HG03025 (cell line): ENCODE data around the gene PLAU.
A peak's percentile ranks its signal among the peaks of the same experiment; 100 is the strongest.

Experiments used
- ATAC-seq: cut with Tn5 transposase; IDR thresholded peaks from one replicate; pipeline ENCODE4 v1.9.1; 2021; ENCODE audit warnings: mild to moderate bottlenecking, moderate library complexity; ENCODE audit not compliant: unreplicated experiment, low FRiP score

Gene PLAU

DNA sequence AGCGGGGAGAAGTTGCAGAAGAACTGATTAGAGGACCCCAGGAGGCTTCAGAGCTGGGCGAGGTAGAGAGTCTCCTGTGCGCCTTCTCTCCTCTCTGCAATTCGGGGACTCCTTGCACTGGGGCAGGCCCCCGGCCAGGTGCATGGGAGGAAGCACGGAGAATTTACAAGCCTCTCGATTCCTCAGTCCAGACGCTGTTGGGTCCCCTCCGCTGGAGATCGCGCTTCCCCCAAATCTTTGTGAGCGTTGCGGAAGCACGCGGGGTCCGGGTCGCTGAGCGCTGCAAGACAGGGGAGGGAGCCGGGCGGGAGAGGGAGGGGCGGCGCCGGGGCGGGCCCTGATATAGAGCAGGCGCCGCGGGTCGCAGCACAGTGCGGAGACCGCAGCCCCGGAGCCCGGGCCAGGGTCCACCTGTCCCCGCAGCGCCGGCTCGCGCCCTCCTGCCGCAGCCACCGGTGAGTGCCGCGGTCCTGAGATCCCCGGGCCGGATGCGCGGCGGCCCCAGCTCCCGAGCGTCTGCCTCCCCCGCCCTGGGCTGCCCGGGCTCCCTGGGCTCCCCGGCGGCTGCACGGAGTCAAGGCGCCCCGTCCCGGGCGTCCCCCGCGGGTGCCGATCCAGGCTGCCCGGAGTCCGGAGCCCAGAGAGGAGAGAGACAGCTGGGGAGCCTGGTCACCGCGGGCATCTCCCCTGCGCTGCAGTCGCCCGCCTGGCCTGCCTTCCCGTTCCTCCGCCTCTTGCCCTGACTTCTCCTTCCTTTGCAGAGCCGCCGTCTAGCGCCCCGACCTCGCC, at the start of gene PLAU:
TSS of gene PLAU (plus strand) at position 369 of the 789 bp plus-strand sequence. CDS start 424 bp downstream, outside the sequence.
- no peak for ATAC-seq

DNA sequence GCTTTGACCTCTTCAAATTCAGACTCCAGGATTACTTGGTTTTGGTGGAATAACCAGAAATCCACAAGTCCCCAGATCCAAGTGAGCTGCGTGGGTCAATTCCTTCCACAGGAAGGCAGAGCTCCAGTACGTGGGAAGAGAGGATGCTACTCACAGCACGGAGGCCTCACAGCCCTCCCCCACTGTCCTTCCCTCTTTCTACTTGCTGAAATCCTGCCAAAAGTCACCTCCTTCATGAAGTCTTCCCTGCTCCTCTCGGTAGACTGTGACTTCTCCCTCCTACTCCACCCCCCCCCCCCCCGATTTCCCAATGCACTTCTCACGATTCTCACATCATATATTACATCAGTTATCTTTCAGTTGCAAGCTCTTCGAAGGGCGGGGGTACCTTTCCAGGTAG, 48.9 kb upstream of the PLAU start:
- ATAC-seq: no peak

DNA sequence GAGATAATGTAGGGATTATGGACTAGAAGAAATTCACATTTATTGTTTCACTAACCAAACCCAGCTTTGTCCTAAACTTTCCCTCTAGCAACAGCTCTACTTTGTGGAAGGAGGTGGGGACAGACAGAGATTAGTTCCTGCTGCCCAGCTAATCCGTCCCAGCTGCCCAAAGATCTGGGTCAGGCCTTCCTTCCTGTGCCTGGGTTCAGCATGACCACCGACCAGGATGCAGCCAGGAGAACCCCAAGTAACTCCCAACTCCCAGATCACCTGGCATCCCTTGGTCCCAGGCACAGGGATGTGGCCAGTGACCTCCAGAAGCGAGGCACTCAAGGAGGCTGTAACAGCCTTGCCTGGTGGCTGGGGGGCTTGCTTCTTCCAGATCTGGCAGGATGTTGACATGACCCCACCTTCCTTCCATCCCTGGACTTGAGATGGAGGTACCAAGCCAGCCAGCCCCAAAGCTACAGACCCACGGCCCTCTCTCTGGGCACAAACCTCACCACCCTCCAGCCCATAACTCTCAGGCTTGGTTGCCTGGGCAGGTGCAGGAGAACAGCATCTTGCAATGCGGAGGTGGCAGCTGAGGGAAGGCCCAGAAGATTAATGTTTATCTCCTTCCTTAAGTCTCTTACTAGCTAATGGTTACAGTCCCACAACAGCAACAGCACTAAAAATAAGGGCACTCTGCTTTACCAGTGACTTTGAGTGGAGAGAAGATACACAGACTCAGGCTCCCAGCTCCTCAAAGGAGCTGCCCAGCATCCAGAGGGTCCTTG, 47.7 kb upstream of the PLAU start:
- no peak for ATAC-seq

DNA sequence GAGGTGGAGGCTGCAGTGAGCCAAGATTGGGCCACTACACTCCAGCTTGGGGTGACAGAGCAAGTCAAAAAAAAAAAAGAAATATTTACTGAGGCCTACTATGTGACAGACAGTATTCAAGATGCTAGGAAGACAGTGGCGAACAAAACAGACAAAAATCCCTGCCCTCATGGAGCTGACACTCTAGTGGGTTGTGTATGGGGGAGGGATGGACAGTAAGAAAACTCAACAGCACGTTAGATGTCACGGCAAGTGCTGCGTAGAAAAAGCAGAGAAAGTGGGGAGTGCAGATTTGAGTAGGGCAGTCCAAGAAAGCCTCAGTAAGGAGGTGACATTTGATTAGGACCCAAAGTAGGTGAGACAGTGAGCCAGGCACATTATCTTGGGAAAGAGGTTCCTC, 46.7 kb upstream of the PLAU start:
- ATAC-seq: no peak

DNA sequence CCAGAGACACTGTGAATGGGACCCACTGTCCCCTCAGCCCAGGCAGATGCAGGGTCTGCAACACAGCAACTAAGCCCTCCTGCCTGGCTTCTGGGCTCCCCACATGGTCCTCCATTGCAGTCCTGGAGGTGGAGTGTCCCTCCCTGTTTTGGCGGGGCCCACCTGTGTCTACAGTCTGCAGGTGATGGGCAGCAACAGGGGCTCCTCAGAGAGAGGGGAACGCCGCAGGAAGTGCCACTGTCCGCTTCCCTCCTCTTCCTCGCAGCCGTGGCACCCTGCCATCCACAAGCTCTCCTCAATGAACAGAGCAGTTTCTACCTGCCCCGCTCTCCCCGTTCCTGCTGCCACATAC, 45.8 kb upstream of the PLAU start:
- ATAC-seq: no peak

DNA sequence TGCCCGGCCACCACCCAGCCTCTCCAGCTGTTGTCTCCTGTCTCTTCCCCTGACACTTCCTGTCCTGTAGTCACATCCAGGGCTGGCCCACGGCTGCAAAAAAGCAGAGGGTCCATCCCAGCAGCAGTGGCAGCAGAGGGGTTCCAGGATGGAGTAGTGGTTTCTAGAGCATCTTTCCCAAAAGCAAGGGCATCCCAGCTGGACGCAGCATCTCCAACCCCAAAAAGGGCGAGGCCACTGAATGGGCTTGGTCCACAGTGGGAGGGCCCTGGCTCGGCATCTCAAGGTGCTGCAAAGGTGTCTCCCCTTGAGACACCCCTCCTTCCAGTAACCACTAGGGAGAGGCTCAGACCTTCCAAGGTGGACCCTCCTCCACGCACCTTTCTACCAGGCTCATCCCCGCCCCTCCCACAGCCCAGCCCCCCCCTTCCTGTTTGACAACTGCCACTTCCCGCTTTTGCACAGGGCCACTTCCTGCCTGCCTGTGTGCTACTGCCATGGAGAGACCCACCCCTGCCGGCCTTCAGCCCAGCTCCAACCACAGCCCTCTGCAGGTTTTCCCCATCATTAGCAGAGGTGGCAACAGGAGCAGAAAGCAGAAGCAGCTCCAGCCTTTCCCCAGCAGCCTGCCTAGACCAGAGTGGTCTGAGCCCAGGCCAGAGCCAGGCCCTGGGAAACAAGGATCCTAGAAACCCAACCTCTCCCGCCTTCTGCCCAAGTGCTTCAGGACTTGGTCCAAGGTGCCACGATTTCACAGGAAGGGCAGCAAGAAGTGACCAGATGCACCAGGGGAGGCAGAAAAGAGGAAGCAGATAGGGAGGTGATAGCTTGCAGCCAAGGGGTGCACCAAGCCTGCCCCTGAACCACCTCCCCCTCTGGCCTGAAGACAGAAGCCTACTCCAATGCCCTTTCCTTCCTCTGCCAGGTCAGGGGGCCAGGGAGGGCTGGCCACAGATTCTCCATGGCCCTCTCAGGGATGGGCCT, 45.2 kb upstream of the PLAU start:
- ATAC-seq: no peak

DNA sequence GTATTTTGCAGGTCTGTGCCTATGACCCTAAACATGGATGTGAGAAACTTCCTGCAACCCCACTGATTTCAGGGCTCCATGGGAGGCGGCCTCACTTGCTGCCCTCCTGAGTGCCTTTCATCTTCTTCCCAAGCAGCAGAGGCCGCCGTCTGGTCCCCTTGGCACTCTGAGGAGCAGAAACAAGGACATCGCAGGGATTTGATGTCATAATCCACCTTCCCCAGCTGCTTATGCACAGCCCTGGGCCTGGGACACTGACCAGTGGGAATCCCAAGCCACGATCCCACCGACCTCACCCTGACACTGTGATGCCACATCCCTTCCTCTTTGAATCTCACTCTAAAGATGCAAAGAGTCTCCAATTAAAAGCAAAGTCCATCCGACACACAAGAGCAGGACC, 44.3 kb upstream of the PLAU start:
- no peak for ATAC-seq

DNA sequence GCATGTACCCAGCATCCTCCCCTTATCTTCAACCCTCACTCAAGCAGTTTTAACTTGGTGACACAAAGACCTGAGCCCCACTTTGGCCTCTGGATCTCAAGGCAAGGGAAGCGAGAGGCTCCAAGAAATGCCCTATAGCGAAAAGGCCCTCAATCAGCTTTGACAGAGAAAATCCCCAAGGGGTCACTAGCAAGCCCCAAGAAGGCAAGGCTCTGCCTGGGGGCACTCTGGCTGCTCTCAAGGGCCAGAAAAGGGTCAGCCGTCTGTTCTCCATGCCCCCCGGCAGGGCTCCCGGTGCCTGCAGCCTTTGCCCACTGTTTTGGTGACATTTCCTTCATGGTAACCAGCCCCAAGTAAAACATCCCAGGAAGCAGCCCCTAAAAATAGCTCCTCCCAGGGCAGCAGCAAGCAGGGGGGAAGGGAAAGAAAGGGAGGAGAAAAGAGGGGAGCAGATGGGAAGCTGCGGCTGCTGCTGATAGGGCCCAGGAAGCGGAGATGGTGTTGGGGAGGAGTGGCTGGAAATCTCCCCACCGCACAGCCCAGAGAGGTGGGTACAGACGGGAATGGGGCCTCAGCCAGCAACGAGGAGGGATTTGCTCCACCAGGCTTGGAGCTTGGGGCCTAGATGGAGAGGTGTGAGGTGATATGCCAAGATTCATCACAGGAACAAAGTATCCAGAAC, 43.7 kb upstream of the PLAU start:
- ATAC-seq: no peak

DNA sequence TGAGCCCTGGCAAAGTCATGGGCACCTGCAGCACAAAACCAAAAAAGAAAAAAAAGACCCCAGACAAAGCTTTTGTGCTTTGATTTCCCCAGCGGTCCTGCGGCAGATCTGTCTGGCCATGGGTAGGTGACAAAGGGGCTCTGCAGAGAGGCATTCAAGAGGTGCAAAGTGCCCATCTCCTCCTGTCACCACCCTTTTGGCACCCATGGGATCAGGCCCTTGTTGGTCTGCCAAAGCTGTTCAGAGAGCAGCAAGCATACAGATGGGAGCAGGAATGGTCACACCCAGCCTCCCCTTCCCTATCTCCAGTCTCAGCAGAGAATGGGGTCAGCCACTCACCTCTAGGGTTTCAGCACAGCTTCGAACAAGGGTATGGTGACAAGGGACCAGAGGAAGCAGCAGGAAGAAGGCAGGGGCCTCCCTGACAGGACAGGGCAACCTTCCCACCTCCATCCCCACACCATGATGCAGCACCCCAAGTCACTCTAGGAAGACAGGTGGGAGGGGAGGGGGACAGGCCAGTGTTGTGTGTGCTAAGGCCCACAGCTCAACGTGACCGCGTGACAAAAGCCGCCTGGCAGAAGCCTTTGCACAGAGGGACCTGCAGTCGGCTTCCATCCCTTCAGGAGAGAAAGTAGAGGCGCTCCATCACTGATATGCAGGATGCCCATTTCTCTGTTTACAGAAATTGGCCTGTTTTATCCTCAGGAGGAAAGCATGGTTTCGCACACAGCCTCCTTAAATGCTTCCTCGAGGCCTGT, 42.9 kb upstream of the PLAU start:
- no peak for ATAC-seq

DNA sequence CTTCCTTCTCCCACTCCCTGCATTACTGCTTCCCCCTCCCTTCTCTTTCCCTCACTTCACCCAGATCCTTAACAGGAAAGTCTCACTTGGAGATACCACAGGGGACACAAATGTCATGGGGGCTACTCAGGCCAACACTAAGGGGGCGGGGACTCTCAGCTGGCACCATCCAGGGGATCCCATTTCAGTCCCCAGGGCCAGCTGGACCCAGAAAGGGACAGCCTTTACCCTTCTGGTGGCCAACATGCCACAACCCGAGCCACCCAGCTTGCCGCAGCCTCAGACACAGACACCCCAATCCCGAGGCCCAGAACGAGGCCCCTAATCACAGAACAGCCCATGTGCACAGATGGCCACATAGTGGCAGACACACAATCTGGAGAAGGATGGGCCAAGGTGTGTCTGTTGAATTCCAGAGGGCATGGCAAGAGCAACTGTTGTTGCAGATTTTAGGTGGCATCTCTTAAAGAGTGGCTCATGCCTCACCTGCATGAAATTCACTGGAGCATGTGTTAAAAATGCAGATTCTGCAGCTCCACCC, 42.2 kb upstream of the PLAU start:
- no peak for ATAC-seq

DNA sequence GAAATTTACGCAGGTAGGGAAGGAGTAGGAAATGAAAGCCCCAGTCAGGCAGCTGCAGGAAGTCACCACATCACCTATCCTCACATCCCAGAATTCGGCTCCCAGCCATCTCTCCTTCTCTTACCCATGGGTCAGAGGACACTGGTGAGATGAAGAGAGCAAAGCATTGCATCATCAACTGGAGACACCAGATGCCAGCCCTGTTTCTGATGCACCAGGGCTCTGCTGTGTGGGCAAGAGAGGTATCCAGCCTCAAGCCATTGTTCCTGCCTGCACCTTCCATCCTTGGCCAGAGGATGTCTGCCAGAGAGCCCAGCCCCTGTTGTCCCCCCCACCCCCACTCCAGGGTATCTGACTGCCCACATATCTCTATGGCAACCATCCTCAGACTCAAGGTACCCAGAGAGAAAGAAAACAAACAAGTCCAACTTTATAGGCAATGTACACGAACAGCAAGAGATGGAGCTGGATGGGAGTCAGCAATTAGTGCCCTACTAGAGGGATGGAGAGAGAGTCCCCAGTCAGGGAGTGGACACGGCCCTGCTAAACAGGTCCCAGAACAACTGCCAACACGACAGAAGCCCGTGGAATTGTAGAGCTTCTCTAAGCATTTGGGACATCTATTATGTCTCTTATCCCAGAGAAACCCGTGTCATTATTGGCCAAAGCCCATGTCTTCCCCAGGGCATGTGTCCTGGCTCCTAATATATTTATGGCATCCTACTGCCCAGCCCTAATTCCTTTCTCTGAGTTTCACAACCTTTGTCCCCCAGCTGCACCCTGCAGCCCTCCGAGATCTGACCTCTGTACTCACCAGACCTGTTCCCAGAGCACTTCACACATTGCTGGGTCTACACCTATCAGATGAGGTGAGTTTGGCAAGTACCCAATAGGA, 39.4 kb upstream of the PLAU start:
- no peak for ATAC-seq

DNA sequence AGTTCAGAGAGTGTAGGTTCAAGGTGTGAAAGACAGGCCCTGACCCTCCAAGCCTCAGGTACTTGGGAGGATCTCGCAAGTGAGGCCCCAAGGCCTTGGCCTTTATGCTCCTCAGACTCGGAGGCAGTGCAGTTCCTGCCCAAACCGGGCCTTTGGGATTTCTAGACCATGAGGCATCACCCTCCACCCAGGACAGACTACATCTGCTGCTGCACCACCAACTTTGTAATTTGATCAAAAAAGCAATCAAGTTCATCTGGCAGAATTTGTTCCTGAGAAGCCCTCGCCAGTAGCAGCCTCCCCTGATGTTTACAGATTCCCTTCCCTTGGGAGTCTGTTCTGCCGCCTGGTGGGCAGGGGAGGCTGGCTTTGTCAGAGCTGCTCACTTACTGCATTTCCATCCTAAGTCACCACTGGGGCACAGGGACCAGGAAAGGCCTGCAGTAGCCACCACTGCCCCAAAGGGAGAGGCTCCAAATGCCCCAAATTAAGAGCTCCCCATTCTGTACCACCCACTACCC, 38.7 kb upstream of the PLAU start:
- no peak for ATAC-seq

DNA sequence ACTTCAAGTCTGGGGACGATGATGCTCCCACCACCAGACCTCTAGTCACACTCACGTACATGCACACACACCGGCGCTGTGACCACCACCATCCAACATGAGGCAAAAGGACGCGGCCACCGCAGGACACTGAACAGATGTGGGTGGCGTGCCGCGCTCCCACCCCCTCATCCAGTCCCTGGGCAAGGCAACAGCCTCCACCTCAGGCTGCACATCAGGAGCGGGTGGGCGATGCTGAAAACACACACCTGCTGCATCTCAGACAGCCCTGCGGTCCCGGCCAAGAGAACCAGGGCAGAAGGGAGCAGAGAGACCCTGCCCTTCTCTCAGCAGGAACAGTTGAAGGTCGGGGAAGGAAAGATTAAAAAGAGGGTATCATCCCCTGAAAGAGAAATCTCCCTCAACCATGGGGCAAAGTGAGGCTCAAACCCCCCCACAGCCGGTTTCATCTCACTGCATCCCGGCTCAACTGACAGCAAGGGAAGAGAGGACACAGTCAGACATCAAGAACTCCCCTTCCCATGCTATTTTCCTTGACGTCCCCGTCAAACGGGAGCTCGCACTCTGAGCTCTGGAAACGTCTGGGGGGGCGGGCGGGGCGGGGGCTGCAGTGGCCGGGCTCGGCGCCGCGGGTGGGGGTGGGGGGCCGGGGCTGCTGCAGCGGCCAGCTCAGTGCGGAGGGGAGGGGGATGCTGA, 37.6 kb upstream of the PLAU start:
- no peak for ATAC-seq

DNA sequence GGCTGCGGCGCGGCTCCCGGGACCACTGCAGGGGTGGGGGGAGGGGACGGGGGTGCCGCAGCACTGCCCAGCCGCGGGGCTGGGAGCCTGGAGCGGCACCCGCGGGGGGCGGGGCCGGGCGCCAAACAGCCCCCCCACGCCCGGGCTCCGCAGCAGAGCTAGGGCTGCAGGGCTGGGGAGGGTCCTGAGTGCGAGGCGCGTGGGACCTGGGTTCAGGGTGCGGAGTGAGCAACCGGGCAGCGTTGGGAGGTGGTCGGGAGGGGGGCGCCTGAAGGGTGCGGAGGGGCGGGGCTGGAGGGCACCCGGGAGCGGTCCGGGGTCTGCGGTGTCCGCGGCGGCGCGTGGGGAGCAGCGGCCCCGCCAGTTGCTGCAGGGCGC, 37.1 kb upstream of the PLAU start:
- ATAC-seq: no peak

DNA sequence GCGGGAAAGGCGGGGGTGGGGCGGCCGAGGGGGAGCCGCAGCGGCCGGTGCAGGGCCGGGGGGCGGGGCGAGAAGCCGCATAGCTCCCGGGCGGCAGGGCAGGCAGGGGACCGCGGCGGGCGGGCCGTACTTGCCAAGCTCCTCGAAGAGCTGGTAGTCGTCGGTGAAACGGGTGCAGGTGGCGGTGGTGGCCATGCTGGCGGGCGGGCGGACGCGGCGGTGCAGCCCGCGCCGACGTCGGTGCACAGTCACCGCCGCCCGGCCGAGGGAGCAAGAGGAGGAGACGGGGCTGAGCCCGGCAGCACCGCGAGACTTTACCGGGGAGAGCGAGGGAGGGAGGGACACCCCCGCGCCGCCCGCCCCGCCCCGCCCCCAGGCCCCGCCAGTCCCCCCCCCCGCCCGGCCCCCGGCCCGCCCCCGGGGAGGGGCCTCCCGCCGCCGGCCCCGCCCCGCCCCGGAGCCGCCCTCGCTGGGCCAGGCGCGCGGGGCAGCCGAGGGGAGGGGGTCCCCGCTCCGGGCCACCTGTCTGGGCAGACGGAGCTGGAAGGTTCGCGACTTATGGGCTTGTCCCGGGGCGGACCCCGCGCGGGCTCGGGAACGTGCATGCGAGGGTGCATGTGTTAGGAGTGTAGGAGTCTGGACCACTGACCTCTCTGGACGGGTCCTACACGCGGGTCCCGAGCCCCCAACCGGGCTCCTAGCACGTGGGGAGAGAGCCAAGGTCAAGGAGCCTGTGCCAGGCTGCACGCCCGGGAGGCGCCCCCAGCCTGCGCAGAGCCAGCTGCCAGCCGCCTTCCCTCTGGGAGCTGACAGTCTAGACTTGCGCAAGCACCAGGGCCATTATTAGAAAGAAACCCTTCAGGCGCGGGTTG, 36.4 kb upstream of the PLAU start, which contains the start of gene CAMK2G:
TSS of gene CAMK2G (minus strand) at position 289 of the 872 bp plus-strand sequence. CDS start at position 195, 94 bp downstream.
- peak; percentile 74 for ATAC-seq

DNA sequence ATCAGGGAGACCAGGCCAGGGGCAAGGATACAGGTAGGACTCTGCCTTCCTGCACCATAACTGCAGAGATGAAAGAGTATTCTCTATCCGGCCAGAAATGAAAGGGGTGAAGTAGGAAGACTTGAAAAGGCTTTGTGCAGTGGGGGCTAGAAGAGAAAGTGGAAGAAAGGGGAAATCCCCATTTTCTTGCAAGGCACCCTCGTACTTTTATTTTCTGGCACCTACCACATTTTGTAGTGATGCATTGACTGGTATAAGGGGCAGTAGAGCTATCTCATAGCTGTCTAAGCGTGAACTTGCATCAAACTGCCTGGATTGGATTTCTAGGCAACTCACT, 35.8 kb upstream of the PLAU start:
- ATAC-seq: peak; percentile 18

DNA sequence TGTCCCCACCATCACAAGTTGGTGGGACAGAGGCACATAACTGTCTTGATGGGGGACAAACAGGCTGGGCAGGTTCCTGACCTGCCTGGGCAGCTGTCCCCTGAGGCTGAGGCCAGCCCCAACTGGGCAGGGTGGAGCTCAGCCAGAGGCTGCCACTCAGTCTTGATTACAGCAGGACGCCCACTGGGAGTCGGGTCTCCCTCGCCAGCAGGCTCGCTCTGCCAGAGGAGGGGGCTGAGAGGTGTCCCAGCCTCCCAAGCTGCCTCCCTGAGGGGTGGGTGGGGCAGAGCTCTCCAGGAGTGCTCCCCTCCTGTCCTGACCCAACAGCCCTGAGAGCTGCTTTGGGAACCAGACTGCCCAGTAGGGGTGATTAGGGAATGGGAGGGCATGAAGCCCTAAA, 34.8 kb upstream of the PLAU start:
- ATAC-seq: no peak
